ENCODE data around the gene NINL. TPM values are rescaled to one million over a fixed set of nuclear protein-coding genes. Genes with fewer than 3 reads are reported as not detected.

NINL gene
- total and polyA plus RNA-seq, 4 donors: 1.9 to 3.6 (median 2.8) TPM

- TF ChIP-seq GABPA (IDR thresholded peaks at IDR 0.05 in 1 of 2, conservative IDR thresholded peaks at IDR 0.05 in 1 of 2) (no peak), TAF1 (conservative IDR thresholded peaks at IDR 0.05) (no peak)
These were observed 90.7 kb downstream of the NINL start (continued) for GRCh38 chr20:25494506-25495188.

DNA sequence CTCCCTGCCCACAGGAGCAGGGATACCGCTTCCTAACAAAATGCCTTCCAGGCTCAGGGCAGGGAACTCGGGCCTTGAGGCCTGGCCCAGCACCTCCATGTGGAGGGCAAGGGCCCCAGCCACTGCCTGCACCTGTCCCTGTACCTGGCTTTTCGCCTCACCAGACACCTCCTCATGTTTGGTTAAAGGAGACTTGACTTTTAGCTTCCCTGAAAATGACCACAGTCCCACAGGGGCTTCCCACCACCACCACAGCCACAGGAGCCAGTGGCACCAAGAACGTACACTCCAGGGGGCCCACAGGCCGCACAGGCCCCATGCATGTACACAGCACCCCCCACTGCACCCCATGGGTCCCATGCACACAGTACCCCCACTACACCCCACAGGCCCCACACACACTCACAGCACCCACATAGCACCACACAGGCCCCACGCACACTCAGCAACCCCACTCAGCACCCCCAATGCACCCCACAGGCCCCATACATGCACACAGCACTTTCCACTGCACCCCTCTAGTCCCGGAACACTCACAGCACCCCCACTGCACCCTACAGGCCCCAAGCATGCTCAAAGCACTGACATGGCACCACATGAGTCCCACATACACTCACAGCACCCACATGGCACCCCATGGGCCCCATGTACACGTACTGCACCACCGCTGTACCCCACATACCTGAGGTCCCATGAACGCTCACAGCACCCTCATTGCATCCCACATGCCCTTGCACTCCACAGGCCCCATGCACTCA, 91.4 kb downstream of the NINL start:
- TF ChIP-seq HNF4G (IDR thresholded peaks at IDR 0.05) (no peak), YY1 (IDR thresholded peaks at IDR 0.05) (no peak)
- TF ChIP-seq, protein P1, sequence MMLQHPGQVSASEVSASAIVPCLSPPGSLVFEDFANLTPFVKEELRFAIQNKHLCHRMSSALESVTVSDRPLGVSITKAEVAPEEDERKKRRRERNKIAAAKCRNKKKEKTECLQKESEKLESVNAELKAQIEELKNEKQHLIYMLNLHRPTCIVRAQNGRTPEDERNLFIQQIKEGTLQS (IDR thresholded peaks at IDR 0.05): no peak
- TF ChIP-seq, protein P2, sequence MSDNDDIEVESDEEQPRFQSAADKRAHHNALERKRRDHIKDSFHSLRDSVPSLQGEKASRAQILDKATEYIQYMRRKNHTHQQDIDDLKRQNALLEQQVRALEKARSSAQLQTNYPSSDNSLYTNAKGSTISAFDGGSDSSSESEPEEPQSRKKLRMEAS (IDR thresholded peaks at IDR 0.05): no peak
- no peaks in the 10 kb centered on the region for H3K27me3 ChIP-seq (ENCODE audit: control insufficient read depth in 4 of 4, insufficient read depth in 4 of 4, low read length in 3 of 4)
- no peak overlapping the region for H3K27ac ChIP-seq (ENCODE audit: low read depth in 1 of 2, low read length in 2 of 2)
- no peak overlapping the region for H3K4me3 ChIP-seq (ENCODE audit: low read depth in 1 of 3, low read length in 3 of 3)
- peaks cover 0 to 10% (median 4%) of the 10 kb centered on the region in 4 donors for H3K4me1 ChIP-seq (ENCODE audit: control insufficient read depth in 4 of 4, insufficient read depth in 4 of 4, low read length in 3 of 4)
- no peak for DNase-seq (ENCODE audit: low spot score)
- WGBS: 95% methylated on average over 10 of the region's 10 CpGs
- H3K36me3 ChIP-seq (ENCODE audit: control insufficient read depth in 4 of 4, insufficient read depth in 3 of 4, low read depth in 1 of 4, low read length in 3 of 4): peaks cover 0 to 23% (median under 1%) of the 10 kb centered on the region in 4 donors
- no peaks in the 10 kb centered on the region for H3K9me3 ChIP-seq (ENCODE audit: control insufficient read depth in 4 of 4, low read length in 3 of 4)
- no peak overlapping the region for H3K9ac ChIP-seq (ENCODE audit: low read depth in 1 of 2, low read length in 2 of 2)

GRCh38 chr20:25493137-25493536, 92.2 kb downstream of the NINL start:
- H3K4me3 ChIP-seq (ENCODE audit: low read depth in 1 of 3, low read length in 3 of 3): no peak overlapping the region
- WGBS: 95% methylated on average over 10 of the region's 10 CpGs
- H3K9ac ChIP-seq (ENCODE audit: low read depth in 1 of 2, low read length in 2 of 2): no peak overlapping the region
- H3K4me1 ChIP-seq (ENCODE audit: control insufficient read depth in 4 of 4, insufficient read depth in 4 of 4, low read length in 3 of 4): peaks cover 0 to 10% (median 4%) of the 10 kb centered on the region in 4 donors
- H3K9me3 ChIP-seq (ENCODE audit: control insufficient read depth in 4 of 4, low read length in 3 of 4): no peaks in the 10 kb centered on the region
- no peak for DNase-seq (ENCODE audit: low spot score)
- peaks cover 0 to 30% (median 2%) of the 10 kb centered on the region in 4 donors for H3K36me3 ChIP-seq (ENCODE audit: control insufficient read depth in 4 of 4, insufficient read depth in 3 of 4, low read depth in 1 of 4, low read length in 3 of 4)
- H3K27me3 ChIP-seq (ENCODE audit: control insufficient read depth in 4 of 4, insufficient read depth in 4 of 4, low read length in 3 of 4): no peaks in the 10 kb centered on the region
- TF ChIP-seq HNF4G (IDR thresholded peaks at IDR 0.05) (no peak), GABPA (IDR thresholded peaks at IDR 0.05 in 1 of 2, conservative IDR thresholded peaks at IDR 0.05 in 1 of 2) (no peak), HNF4A (conservative IDR thresholded peaks at IDR 0.05) (no peak), TAF1 (conservative IDR thresholded peaks at IDR 0.05) (no peak)
- no peak overlapping the region for H3K27ac ChIP-seq (ENCODE audit: low read depth in 1 of 2, low read length in 2 of 2)

DNA sequence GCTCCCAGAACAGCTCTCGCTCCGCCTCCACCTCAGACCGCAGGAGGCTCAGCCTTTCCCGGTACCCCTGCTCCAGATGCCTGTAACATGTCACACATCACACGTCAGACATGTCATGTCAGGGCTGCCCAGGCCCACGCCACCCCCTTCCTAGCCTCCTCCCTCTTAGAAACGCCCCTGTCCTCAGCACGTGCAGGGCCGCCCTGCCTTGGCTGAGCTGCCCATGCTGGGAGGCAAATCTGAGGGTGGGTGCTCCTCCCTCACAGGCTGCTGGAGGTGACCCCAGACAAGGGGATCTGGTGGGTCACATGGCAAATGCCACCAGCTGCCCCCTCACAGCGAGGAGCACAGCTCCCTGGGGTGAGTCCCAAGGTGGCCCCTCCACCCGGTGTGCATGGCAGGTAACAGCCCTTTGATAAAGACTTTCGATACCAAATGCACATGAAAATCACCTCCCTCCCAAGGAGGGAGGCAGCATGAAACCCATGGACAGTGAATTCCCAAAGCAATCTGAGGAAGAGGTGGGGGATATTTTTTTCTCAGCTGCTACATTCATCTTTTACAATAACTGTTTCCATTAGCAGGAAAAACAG, 93.8 kb downstream of the NINL start:
- no peak overlapping the region for H3K27ac ChIP-seq (ENCODE audit: low read depth in 1 of 2, low read length in 2 of 2)
- H3K4me3 ChIP-seq (ENCODE audit: low read depth in 1 of 3, low read length in 3 of 3): no peak overlapping the region
- H3K9ac ChIP-seq (ENCODE audit: low read depth in 1 of 2, low read length in 2 of 2): no peak overlapping the region
- H3K4me1 ChIP-seq (ENCODE audit: control insufficient read depth in 4 of 4, insufficient read depth in 4 of 4, low read length in 3 of 4): peaks cover 0 to 4% (median 0%) of the 10 kb centered on the region in 4 donors
- H3K27me3 ChIP-seq (ENCODE audit: control insufficient read depth in 4 of 4, insufficient read depth in 4 of 4, low read length in 3 of 4): no peaks in the 10 kb centered on the region
- WGBS: 93% methylated on average over 12 of the region's 12 CpGs
- no peak for DNase-seq (ENCODE audit: low spot score)
- H3K36me3 ChIP-seq (ENCODE audit: control insufficient read depth in 4 of 4, insufficient read depth in 3 of 4, low read depth in 1 of 4, low read length in 3 of 4): peaks cover 0 to 33% (median 3%) of the 10 kb centered on the region in 4 donors
- no peaks in the 10 kb centered on the region for H3K9me3 ChIP-seq (ENCODE audit: control insufficient read depth in 4 of 4, low read length in 3 of 4)
- TF ChIP-seq YY1 (IDR thresholded peaks at IDR 0.05) (no peak), ZBTB33 (IDR thresholded peaks at IDR 0.05) (no peak), SP1 (IDR thresholded peaks at IDR 0.05) (no peak), JUND (IDR thresholded peaks at IDR 0.05) (no peak), FOXA2 (IDR thresholded peaks at IDR 0.05) (no peak), GABPA (IDR thresholded peaks at IDR 0.05 in 1 of 2, conservative IDR thresholded peaks at IDR 0.05 in 1 of 2) (no peak), NR2F2 (IDR thresholded peaks at IDR 0.05) (no peak), HNF4G (IDR thresholded peaks at IDR 0.05) (no peak), FOXA1 (IDR thresholded peaks at IDR 0.05) (no peak), TAF1 (conservative IDR thresholded peaks at IDR 0.05) (no peak), EGR1 (IDR thresholded peaks at IDR 0.05; ENCODE audit: low read depth in 2 of 2) (no peak), HNF4A (conservative IDR thresholded peaks at IDR 0.05) (no peak), RXRA (IDR thresholded peaks at IDR 0.05) (no peak)
- TF ChIP-seq, protein P3, sequence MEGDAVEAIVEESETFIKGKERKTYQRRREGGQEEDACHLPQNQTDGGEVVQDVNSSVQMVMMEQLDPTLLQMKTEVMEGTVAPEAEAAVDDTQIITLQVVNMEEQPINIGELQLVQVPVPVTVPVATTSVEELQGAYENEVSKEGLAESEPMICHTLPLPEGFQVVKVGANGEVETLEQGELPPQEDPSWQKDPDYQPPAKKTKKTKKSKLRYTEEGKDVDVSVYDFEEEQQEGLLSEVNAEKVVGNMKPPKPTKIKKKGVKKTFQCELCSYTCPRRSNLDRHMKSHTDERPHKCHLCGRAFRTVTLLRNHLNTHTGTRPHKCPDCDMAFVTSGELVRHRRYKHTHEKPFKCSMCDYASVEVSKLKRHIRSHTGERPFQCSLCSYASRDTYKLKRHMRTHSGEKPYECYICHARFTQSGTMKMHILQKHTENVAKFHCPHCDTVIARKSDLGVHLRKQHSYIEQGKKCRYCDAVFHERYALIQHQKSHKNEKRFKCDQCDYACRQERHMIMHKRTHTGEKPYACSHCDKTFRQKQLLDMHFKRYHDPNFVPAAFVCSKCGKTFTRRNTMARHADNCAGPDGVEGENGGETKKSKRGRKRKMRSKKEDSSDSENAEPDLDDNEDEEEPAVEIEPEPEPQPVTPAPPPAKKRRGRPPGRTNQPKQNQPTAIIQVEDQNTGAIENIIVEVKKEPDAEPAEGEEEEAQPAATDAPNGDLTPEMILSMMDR (IDR thresholded peaks at IDR 0.05; ENCODE audit: low read depth, low read length, missing input control): no peak

Measured in liver (tissue), 9 donors.